ENCODE measurements around the gene MED29.

MED29 gene

DNA sequence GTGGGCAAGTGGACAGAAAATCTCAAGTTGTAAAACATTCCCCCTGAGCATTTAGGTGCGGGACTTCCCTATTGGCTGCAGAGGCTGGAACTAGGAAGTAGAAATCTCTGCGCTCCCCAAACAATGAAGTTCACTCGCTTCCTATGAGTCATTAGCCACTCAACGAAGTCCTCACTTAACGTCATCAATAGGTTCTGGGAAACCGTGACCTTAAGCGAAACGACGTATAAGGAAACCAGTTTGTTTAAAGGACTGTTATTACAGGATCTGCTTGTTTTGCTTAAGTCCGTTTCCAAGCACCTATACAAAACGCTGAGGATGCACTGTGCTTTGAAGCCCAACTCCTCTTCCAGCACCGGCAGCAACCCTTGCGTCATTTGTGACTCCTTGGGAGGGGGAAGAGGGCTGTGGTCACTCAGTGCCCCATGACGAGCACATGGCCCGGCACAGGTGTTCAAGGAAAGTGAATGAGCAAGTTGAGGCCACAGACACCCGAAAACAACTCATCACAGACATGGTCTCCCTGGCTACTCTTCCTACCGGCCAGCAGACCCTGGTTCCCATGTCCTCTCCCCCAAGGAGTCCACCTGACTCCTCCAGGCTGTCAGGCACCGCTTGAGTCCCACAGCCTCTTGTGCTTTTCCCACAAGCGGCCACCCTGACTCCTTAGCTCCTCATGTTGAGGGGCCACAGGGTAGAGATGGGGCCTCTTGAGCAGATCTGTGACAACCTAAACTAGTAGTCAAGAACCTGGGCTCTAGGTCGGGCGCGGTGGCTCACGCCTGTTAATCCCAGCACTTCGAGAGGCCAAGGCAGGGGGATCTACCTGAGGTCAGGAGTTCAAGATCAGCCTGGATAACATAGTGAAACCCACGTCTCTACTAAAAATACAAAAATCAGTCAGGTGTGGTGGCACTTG lies 39.8 kb downstream of the MED29 start:
- DNase-seq (ENCODE audit: low read depth): no peak
- TF ChIP-seq, protein P1, sequence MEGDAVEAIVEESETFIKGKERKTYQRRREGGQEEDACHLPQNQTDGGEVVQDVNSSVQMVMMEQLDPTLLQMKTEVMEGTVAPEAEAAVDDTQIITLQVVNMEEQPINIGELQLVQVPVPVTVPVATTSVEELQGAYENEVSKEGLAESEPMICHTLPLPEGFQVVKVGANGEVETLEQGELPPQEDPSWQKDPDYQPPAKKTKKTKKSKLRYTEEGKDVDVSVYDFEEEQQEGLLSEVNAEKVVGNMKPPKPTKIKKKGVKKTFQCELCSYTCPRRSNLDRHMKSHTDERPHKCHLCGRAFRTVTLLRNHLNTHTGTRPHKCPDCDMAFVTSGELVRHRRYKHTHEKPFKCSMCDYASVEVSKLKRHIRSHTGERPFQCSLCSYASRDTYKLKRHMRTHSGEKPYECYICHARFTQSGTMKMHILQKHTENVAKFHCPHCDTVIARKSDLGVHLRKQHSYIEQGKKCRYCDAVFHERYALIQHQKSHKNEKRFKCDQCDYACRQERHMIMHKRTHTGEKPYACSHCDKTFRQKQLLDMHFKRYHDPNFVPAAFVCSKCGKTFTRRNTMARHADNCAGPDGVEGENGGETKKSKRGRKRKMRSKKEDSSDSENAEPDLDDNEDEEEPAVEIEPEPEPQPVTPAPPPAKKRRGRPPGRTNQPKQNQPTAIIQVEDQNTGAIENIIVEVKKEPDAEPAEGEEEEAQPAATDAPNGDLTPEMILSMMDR (IDR thresholded peaks at IDR 0.05; ENCODE audit: control insufficient read depth, insufficient read depth, low read depth, low read length, missing control alignments): no peak
- no peak overlapping the region for H3K4me3 ChIP-seq (ENCODE audit: control insufficient read depth, low read depth, low read length)

DNA sequence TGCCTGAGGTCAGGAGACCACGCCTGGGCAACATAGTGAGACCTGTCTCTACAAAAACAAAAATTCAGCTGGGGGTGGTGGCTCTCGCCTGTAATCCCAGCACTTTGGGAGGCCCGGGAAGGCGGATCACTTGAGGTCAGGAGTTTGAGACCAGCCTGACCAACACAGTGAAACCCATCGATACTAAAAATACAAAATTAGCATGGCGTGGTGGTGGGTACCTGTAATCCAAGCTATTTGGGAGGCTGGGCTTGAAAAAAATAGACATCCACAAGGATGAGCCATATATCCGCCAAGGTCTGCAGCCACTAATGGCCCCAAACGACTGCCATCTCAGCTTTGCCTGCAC lies 41.5 kb downstream of the MED29 start:
- TF ChIP-seq, protein P1 (IDR thresholded peaks at IDR 0.05; ENCODE audit: control insufficient read depth, insufficient read depth, low read depth, low read length, missing control alignments): no peak
- no peak overlapping the region for H3K4me3 ChIP-seq (ENCODE audit: control insufficient read depth, low read depth, low read length)
- no peak for DNase-seq (ENCODE audit: low read depth)

DNA sequence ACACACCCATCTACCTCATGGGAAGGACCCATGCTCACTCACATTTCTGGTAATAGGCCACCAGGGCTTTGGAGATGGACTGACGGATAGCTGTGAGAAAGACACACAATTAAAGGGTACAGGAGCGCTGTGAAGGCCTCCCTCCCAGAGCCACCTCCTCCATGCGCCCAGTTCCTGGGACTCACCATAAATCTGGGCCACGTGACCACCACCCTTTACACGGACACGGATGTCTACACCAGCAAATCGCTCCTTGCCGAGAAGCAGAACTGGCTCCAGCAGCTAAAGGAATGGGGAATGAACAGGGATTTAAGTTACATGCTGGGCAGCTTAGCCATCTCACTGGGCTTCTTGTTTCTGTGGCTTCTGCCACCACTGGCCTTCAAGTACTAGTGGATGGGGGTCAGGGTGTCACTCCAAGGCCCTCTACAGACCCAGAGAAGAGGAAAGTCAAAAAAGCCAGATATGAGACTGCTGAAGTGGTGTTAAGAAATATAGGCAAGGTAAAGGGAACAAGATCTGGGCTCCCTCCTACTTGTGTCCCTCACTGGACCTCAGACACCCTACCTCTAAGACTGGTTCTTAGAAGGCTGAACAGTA lies 42.4 kb downstream of the MED29 start:
- no peak for DNase-seq (ENCODE audit: low read depth)
- TF ChIP-seq, protein P1 (IDR thresholded peaks at IDR 0.05; ENCODE audit: control insufficient read depth, insufficient read depth, low read depth, low read length, missing control alignments): no peak
- no peak overlapping the region for H3K4me3 ChIP-seq (ENCODE audit: control insufficient read depth, low read depth, low read length)

DNA sequence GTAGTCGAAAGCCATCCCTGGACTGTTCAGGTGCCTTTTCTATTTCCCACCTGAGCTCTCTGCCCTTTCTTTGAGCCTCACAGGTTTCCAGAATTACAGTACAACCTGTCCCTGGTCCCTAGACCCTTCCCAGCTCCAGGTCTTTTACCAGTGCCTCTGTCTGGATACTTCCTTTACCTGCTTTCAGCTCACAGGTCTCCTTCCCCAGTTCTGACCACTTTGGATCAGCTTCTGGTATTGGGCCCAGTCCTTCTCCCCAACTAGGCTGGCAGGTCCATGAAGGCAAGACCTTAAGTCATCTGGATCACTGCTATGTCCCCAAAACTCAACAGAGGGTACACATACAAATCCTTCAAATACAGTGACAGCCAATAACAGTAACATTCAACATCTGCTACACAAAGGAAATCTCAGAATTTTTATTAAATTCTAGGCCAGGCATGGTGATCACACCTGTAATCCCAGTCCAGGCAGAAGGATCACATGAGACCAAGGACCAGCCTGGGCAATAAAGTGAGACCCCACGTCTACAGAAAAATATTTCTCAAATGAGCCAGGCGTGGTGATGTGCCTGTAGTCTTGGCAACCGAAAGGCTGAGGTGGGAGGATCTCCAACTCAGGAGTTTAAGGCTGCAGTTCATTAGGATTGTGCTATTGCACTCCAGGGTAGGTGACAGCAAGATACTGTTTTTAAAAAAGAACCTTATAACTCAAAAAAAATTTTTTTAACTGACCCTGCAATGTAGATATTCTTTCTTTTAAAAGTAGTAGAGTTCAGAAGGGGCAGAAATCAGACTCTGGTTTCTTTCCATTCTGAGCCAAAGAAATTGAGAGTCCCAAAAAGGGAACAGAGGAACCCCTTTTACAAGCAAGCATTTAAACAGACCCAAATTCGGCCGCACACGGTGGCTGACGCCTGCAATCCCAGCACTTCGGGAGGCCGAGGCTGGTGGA lies 43.2 kb downstream of the MED29 start:
- TF ChIP-seq, protein P1 (IDR thresholded peaks at IDR 0.05; ENCODE audit: control insufficient read depth, insufficient read depth, low read depth, low read length, missing control alignments): no peak
- DNase-seq (ENCODE audit: low read depth): no peak
- peak overlapping the region; percentile 82 for H3K4me3 ChIP-seq (ENCODE audit: control insufficient read depth, low read depth, low read length)

DNA sequence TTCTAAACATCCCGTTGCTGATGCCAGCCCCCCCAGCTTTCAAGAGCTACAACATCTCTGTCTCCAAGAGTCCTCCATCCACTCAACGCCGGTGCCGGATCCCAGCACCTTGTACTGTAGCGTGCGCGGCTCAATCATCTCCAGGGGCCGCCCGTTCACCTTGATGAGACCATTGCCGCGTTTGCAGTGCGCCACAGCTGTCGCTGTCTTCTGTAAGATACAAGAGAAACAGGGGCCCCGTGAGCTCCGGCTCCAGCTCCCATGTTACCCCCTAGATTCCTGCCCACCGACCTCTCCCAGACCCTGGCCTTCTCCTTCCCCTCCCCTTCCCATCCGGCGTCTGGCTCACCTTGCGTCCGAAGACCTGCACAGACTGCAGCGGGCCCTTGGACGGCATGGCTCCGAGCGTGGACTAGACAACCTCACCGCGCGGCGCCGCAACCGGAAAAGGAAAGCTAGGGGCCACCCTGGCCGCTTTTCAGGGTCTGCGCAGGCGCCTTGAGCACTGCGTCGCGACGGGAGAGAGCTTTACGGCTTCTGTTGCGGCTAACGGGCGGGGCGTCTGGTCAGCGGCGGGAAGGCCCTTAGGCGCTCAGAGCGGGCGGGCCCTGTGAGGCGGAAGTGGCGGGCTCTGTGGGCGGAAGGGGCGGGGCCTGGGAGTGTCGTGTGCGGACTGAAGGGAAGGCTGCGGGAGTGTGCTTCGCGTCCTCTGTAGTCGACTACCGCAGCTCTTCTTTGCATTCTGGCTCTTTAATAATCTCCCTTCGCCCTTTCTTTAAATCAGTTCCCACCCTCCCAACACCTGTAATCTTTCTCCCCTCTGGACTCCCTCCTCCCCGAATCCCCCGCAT lies 44.5 kb downstream of the MED29 start, which contains the start of gene RPS16:
Gene RPS16, minus strand, starts transcription at position 451 of the 851 bp plus-strand sequence. Its CDS starts 54 bp downstream, at position 397.
- H3K4me3 ChIP-seq (ENCODE audit: control insufficient read depth, low read depth, low read length): peak within 1 kb of the TSS; percentile 82
- DNase-seq (ENCODE audit: low read depth): peak; percentile 84
- TF ChIP-seq, protein P1 (IDR thresholded peaks at IDR 0.05; ENCODE audit: control insufficient read depth, insufficient read depth, low read depth, low read length, missing control alignments): no peak

Data from AG09309 (cell line).